Hepatocyte (in vitro differentiated cells): ENCODE data around the gene PDE3B.

Source experiments
- CTCF ChIP-seq: fragments of 200-600 bp; sonication (generic); IDR thresholded peaks from 2 replicates; pipeline ENCODE4 v1.5.1; 2016; ENCODE audit warnings: antibody characterized with exemption, mild to moderate bottlenecking; ENCODE audit not compliant: poor library complexity
- EZH2 ChIP-seq: fragments of 200-600 bp; sonication (generic); IDR thresholded peaks from 2 replicates; pipeline ENCODE4 v1.6.1; 2016; ENCODE audit warnings: antibody characterized with exemption, mild to moderate bottlenecking, borderline replicate concordance

DNA sequence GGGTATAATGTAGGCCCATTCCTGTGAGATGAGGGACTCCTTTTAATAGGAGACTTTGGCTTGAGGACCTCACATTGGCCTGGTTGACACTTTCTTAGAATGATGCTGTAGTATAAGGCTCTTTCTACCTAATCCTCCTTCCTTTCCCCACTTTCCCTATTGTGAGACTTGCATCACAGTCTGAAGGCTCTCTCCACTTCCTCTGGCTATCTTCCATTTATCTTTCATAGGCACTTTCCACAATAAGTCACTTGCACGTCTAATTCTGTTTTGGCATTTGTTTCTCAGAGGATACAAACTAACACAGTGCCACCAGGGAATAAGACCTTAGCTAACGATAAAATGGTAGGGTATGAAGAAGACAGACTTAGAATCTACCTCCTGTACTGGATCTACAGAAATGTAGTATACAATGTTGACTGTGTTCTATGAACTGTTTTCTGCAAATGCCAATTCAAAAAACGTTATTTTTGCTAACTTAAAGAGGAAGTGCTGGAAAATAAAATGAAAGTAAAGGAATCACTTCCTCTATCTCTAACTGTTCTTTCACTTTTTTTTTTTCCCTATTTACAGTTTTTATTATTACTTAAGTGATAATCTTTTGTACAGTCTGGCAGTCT lies 17.9 kb upstream of the PDE3B start:
- no peak for TF ChIP-seq EZH2
- TF ChIP-seq CTCF = no peak
